Spleen (tissue), 11 donors: ENCODE measurements around the gene OSBPL9. TPM values are rescaled to one million over a fixed set of nuclear protein-coding genes. Genes with fewer than 3 reads are reported as not detected.

Source experiments
- DNase-seq: peaks from one replicate; pipeline ENCODE4 v3.0.0-alpha.2; 2020
- H3K27ac ChIP-seq, 8 donors: fragments of 200-600 bp; sonication (generic) in 7 of 8; 1 replicate in 4 of 8; 2 replicates in 4 of 8; pipeline versions ENCODE4 v1.5.0 to v1.8.0; 2016 to 2021; ENCODE audit warnings: inconsistent platforms in 4 of 8, mild to moderate bottlenecking in 4 of 8, moderate library complexity in 1 of 8
- H3K27me3 ChIP-seq, 7 donors: fragments of 200-600 bp; sonication (generic) in 6 of 7; replicated peaks in 1 of 7; 1 replicate in 4 of 7; 2 replicates in 3 of 7; pipeline versions ENCODE4 v1.5.0 to v1.8.0; 2016 to 2021; ENCODE audit warnings: inconsistent platforms in 3 of 7, mild to moderate bottlenecking in 1 of 7
- H3K36me3 ChIP-seq, 6 donors: fragments of 200-600 bp; sonication (generic) in 5 of 6; 1 replicate in 4 of 6; 2 replicates in 2 of 6; pipeline versions ENCODE4 v1.5.0 to v1.8.0; 2016 to 2021; ENCODE audit warnings: inconsistent platforms in 2 of 6
- H3K4me1 ChIP-seq, 6 donors: fragments of 200-600 bp; sonication (generic) in 5 of 6; 1 replicate in 3 of 6; 2 replicates in 3 of 6; pipeline versions ENCODE4 v1.5.0 to v1.8.0; 2016 to 2021; ENCODE audit warnings: inconsistent platforms in 3 of 6
- H3K4me3 ChIP-seq, 8 donors: fragments of 200-600 bp; sonication (generic) in 7 of 8; 1 replicate in 4 of 8; 2 replicates in 4 of 8; pipeline versions ENCODE4 v1.5.0 to v1.8.0; 2016 to 2021; ENCODE audit warnings: inconsistent platforms in 4 of 8, mild to moderate bottlenecking in 4 of 8, moderate library complexity in 2 of 8
- H3K9me3 ChIP-seq, 8 donors: fragments of 200-600 bp; sonication (generic) in 7 of 8; 1 replicate in 4 of 8; 2 replicates in 4 of 8; pipeline versions ENCODE4 v1.5.0 to v1.8.0; 2016 to 2021; ENCODE audit warnings: inconsistent platforms in 4 of 8
- CTCF ChIP-seq, 11 experiments: fragments of 200-600 bp in 7 of 11; fragments of 450-650 bp in 4 of 11; sonication (generic) in 4 of 11; IDR thresholded peaks in 8 of 11; conservative IDR thresholded peaks in 3 of 11; 1 replicate in 7 of 11; 2 replicates in 4 of 11; pipeline versions ENCODE4 v1.4.0 to v1.8.0; 2016 to 2021; ENCODE audit warnings: antibody characterized with exemption in 11 of 11, inconsistent platforms in 4 of 11, mild to moderate bottlenecking in 1 of 11
- POLR2A ChIP-seq, 3 donors: fragments of 450-650 bp; IDR thresholded peaks; one replicate each; pipeline ENCODE4 v1.5.1; 2017; ENCODE audit warnings: antibody characterized with exemption in 3 of 3, mild to moderate bottlenecking in 1 of 3
- POLR2AphosphoS5 ChIP-seq, 3 donors: sonication (generic); formaldehyde crosslinking; IDR thresholded peaks; one replicate each; pipeline ENCODE4 v1.5.1; 2017; ENCODE audit warnings: antibody characterized with exemption in 3 of 3
- WGBS, 5 donors: extraction: QIAGEN DNeasy Blood & Tissue Kit in 3 of 5; methylation state at CpG; one replicate each; pipeline versions ENCODE4 v1.1.5 to v1.1.7; 2013 to 2018; 5-methylcytosine and 5-hydroxymethylcytosine counted together
- intact Hi-C: fragments of 100-400 bp; cut with DNase I; formaldehyde crosslinking; loops from one replicate; pipeline ENCODE4 v1.15.0; 2023; ENCODE audit warnings: low total_unique reads
- polyA plus RNA-seq, 3 donors: library from polyadenylated mRNA; stranded (reverse); fragments of 200-250 nt; gene quantifications; one replicate each; pipeline ENCODE4 v1.2.1, GENCODE V29; 2013
- total RNA-seq, 7 donors: library from RNA; depleted of rRNA in 3 of 7; stranded (reverse); fragments of >200 nt in 3 of 7; fragmentation: NEBNext Ultra II Directional in 4 of 7; extraction: Animal tissue kit (Norgen Biotek cat#: 25700) in 4 of 7; gene quantifications; one replicate each; pipeline versions ENCODE4 v1.1.0 to v1.2.1, GENCODE V29; 2016 to 2021
- donor health status: healthy with polysubstance abuse.
- donor health status: DM: no; HTN: no; CAD: no; lungs with moderate emphysema.
- donor health status: DM: no; HTN: no; CAD: no.
- donor health status: Bipolar disorder and iron deficiency.
- donor health status: healthy.
- donor health status: DM: no; HTN: no; CAD: no.
- donor health status: DM: yes; HTN: yes; CAD: no.

OSBPL9 gene
- total and polyA plus RNA-seq, 10 donors, result 34.6 to 97.4 (median 80.6) TPM

DNA sequence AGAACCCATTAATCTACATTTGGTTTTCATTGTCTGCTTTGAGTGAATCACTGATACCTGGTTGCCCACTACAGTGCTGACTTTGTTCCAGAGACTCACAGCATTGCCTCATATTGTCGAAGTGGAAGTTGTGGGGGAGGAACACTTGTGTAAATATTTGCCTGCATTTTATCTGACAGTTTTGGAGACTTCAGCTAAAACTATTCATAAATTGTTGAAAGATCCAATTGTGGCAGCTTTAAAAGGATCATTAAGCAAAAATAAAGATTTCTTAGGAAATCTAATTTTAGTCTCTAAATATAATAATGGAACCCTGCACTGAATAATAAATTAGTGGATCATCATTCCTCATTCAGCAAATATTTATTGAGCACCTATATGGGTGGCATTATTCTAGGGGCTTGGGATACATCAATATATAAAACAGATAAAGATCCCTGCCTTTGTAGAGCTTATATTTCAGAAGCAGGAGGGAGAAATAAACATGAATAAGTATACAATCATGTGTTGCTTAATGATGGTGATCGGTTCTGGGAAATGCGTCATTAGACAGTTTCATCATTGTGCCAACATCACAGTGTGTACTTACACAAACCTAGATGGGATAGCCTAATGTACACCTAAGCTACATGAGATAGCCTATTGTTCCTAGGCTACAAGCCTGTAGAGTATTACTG lies 73.5 kb downstream of the OSBPL9 start:
- TF ChIP-seq POLR2AphosphoS5 (IDR thresholded peaks at IDR 0.05) (no peak), CTCF (IDR thresholded peaks at IDR 0.05 in 8 of 11, conservative IDR thresholded peaks at IDR 0.05 in 3 of 11) (no peak), POLR2A (IDR thresholded peaks at IDR 0.05) (no peak)
- no peak for DNase-seq
- H3K27me3 ChIP-seq, result no peaks in the 10 kb centered on the region
- H3K36me3 ChIP-seq, result no peaks in the 10 kb centered on the region
- H3K27ac ChIP-seq, result peak overlapping the region in 7 of 8 donors; percentile 24 to 83 (median 58)
- intact Hi-C loops, result no loop called here
- 46 to 85% (median 70%) methylated on average over 3 of the region's 3 CpGs for WGBS, 5 donors
- peaks cover 7 to 68% (median 35%) of the 10 kb centered on the region in 6 donors for H3K4me1 ChIP-seq
- no peaks in the 10 kb centered on the region for H3K9me3 ChIP-seq
- no peak overlapping the region for H3K4me3 ChIP-seq

DNA sequence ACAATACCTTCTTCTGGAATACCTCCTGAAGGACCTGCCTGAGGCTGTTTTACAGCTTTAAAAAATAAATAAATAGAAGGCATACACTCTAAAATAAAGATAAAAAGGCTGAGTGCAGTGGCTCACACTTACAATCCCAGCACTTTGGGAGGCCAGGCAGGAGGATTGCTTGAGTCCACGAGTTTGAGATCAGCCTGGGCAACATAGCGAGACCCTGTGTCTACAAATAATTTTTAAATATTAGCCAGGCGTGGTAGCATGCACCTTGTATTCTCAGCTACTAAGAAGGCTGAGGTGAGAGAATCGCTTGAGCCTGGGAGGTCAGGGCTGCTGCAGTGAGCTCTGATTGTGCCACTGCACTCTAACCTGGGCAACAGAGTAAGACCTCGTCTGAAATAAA lies 75.0 kb downstream of the OSBPL9 start:
- Histone ChIP-seq H3K4me3 (no peak overlapping the region), H3K9me3 (no peaks in the 10 kb centered on the region), H3K27ac (peak overlapping the region in 3 of 8 donors; percentile 6 to 83 (median 81)), H3K27me3 (no peaks in the 10 kb centered on the region), H3K36me3 (no peaks in the 10 kb centered on the region), H3K4me1 (peaks cover 7 to 81% (median 40%) of the 10 kb centered on the region in 6 donors)
- TF ChIP-seq POLR2A (IDR thresholded peaks at IDR 0.05) (no peak), POLR2AphosphoS5 (IDR thresholded peaks at IDR 0.05) (no peak), CTCF (IDR thresholded peaks at IDR 0.05 in 8 of 11, conservative IDR thresholded peaks at IDR 0.05 in 3 of 11) (no peak)
- intact Hi-C loops, result no loop called here
- no peak for DNase-seq
- 90 to 96% (median 93%) methylated on average over 5 of the region's 5 CpGs for WGBS, 5 donors

- no peaks in the 10 kb centered on the region for H3K36me3 ChIP-seq
- 86 to 93% (median 90%) methylated on average over 4 of the region's 4 CpGs for WGBS, 5 donors
- intact Hi-C loops, result no loop called here
- no peak overlapping the region for H3K27ac ChIP-seq
- no peaks in the 10 kb centered on the region for H3K9me3 ChIP-seq
- H3K4me1 ChIP-seq, result peaks cover 3 to 79% (median 40%) of the 10 kb centered on the region in 6 donors
- DNase-seq, result no peak
- TF ChIP-seq POLR2AphosphoS5 (IDR thresholded peaks at IDR 0.05) (no peak), CTCF (IDR thresholded peaks at IDR 0.05 in 8 of 11, conservative IDR thresholded peaks at IDR 0.05 in 3 of 11) (no peak), POLR2A (IDR thresholded peaks at IDR 0.05) (no peak)
- H3K4me3 ChIP-seq, result no peak overlapping the region
- no peaks in the 10 kb centered on the region for H3K27me3 ChIP-seq
Measured at GRCh38 chr1:51693419-51694155, 76.7 kb downstream of the OSBPL9 start.

- H3K4me3 ChIP-seq, result no peak overlapping the region
- peaks cover 0 to 7% (median 0%) of the 10 kb centered on the region in 6 donors for H3K36me3 ChIP-seq
- H3K9me3 ChIP-seq, result no peaks in the 10 kb centered on the region
- WGBS, 5 donors, result 69 to 88% (median 87%) methylated on average over 3 of the region's 3 CpGs
- H3K4me1 ChIP-seq, result peaks cover 0 to 57% (median 18%) of the 10 kb centered on the region in 6 donors
- intact Hi-C loops, result no loop called here
- H3K27me3 ChIP-seq, result no peaks in the 10 kb centered on the region
- no peak for DNase-seq
- TF ChIP-seq POLR2AphosphoS5 (IDR thresholded peaks at IDR 0.05) (no peak), CTCF (IDR thresholded peaks at IDR 0.05 in 8 of 11, conservative IDR thresholded peaks at IDR 0.05 in 3 of 11) (no peak), POLR2A (IDR thresholded peaks at IDR 0.05) (no peak)
- peak overlapping the region in 3 of 8 donors; percentile 40 to 78 (median 75) for H3K27ac ChIP-seq
Measured at GRCh38 chr1:51697166-51697565, 80.3 kb downstream of the OSBPL9 start.
